ENCODE results near the gene PPP2R5C. TPM values are rescaled to one million over a fixed set of nuclear protein-coding genes. Genes with fewer than 3 reads are reported as not detected.

Gene PPP2R5C
- total RNA-seq, 1 experiment from 2014 or later = 80.3 TPM

GRCh38 chr14:101894365-101895081 is 133.0 kb downstream of the PPP2R5C start:
- TF ChIP-seq TCF7L2 (IDR thresholded peaks at IDR 0.05; ENCODE audit: low read depth, low read length) (no peak), REST (IDR thresholded peaks at IDR 0.05; ENCODE audit: insufficient read depth in 1 of 2, low read depth in 2 of 2, low read length in 1 of 2) (no peak), SIN3A (IDR thresholded peaks at IDR 0.05; ENCODE audit: borderline replicate concordance, insufficient read depth, low read depth, low read length) (no peak), POLR2AphosphoS5 (IDR thresholded peaks at IDR 0.05; ENCODE audit: low read depth, low read length) (no peak), CTCF (IDR thresholded peaks at IDR 0.05) (no peak)
- H3K4me1 ChIP-seq (ENCODE audit: control insufficient read depth, insufficient read depth, low read length) = no peaks in the 10 kb centered on the region
- ChIA-PET CTCF (no interaction called here), POLR2A (no interaction called here)
- no peak for ATAC-seq
- BruUV-seq (replicated peaks) = no TSS peak
- H3K9me3 ChIP-seq (ENCODE audit: control insufficient read depth, insufficient read depth, low read depth, low read length) = no peaks in the 10 kb centered on the region
- no peaks in the 10 kb centered on the region for H3K27me3 ChIP-seq (ENCODE audit: control insufficient read depth, insufficient read depth, low read length)
- in situ Hi-C loops (cut with HindIII; ENCODE audit: low pct_unique_long_range_greater_than_20kb, low sequenced_read_pairs) = no loop called here
- no peak overlapping the region for H3K4me3 ChIP-seq (ENCODE audit: low read depth in 2 of 2, low read length in 2 of 2)
- H3K36me3 ChIP-seq (ENCODE audit: control insufficient read depth, insufficient read depth, low read length) = peaks cover 9% of the 10 kb centered on the region; the same call in 1 of the 2 replicates
- intact Hi-C loops (cut with micrococcal nuclease; ENCODE audit: unreplicated experiment) = no loop called here
- no peak for DNase-seq (ENCODE audit: low read depth, low spot score)
- no peak overlapping the region for H3K27ac ChIP-seq (ENCODE audit: low read length)

GRCh38 chr14:101895256-101895655 is 133.7 kb downstream of the PPP2R5C start:
- H3K36me3 ChIP-seq (ENCODE audit: control insufficient read depth, insufficient read depth, low read length) = peaks cover 9% of the 10 kb centered on the region; the same call in 1 of the 2 replicates

GRCh38 chr14:101897326-101897725 is 135.8 kb downstream of the PPP2R5C start:
- in situ Hi-C loops (cut with HindIII; ENCODE audit: low pct_unique_long_range_greater_than_20kb, low sequenced_read_pairs) (no loop called here), intact Hi-C loops (cut with micrococcal nuclease; ENCODE audit: unreplicated experiment) (no loop called here)
- POLR2A ChIA-PET = no interaction called here
- no peak for DNase-seq (ENCODE audit: low read depth, low spot score)
- Histone ChIP-seq H3K4me3 (ENCODE audit: low read depth in 2 of 2, low read length in 2 of 2) (no peak overlapping the region), H3K9me3 (ENCODE audit: control insufficient read depth, insufficient read depth, low read depth, low read length) (no peaks in the 10 kb centered on the region), H3K4me1 (ENCODE audit: control insufficient read depth, insufficient read depth, low read length) (no peaks in the 10 kb centered on the region), H3K27ac (ENCODE audit: low read length) (no peak overlapping the region), H3K27me3 (ENCODE audit: control insufficient read depth, insufficient read depth, low read length) (no peaks in the 10 kb centered on the region), H3K36me3 (ENCODE audit: control insufficient read depth, insufficient read depth, low read length) (peaks cover 12% of the 10 kb centered on the region)
- BruUV-seq (replicated peaks) = no TSS peak
- TF ChIP-seq CTCF (IDR thresholded peaks at IDR 0.05) = no peak
- no peak for TF ChIP-seq SIN3A (IDR thresholded peaks at IDR 0.05; ENCODE audit: borderline replicate concordance, insufficient read depth, low read depth, low read length)
- TF ChIP-seq POLR2AphosphoS5 (IDR thresholded peaks at IDR 0.05; ENCODE audit: low read depth, low read length) = no peak
- TF ChIP-seq REST (IDR thresholded peaks at IDR 0.05; ENCODE audit: insufficient read depth in 1 of 2, low read depth in 2 of 2, low read length in 1 of 2) = no peak
- no peak for TF ChIP-seq TCF7L2 (IDR thresholded peaks at IDR 0.05; ENCODE audit: low read depth, low read length)
- CTCF ChIA-PET = interaction anchor here (0.6 kb wide), 1 partner anchor 126 kb away, joined by 6 read pairs; no protein-coding TSS in a partner anchor
- ATAC-seq = no peak

More at GRCh38 chr14:101895256-101895655, 133.7 kb downstream of the PPP2R5C start:
- POLR2A ChIA-PET = no interaction called here
- H3K4me1 ChIP-seq (ENCODE audit: control insufficient read depth, insufficient read depth, low read length) = no peaks in the 10 kb centered on the region
- ATAC-seq (no peak), DNase-seq (ENCODE audit: low read depth, low spot score) (no peak)
- no peaks in the 10 kb centered on the region for H3K9me3 ChIP-seq (ENCODE audit: control insufficient read depth, insufficient read depth, low read depth, low read length)
- no peaks in the 10 kb centered on the region for H3K27me3 ChIP-seq (ENCODE audit: control insufficient read depth, insufficient read depth, low read length)
- in situ Hi-C loops (cut with HindIII; ENCODE audit: low pct_unique_long_range_greater_than_20kb, low sequenced_read_pairs) = no loop called here
- TF ChIP-seq SIN3A (IDR thresholded peaks at IDR 0.05; ENCODE audit: borderline replicate concordance, insufficient read depth, low read depth, low read length) (no peak), POLR2AphosphoS5 (IDR thresholded peaks at IDR 0.05; ENCODE audit: low read depth, low read length) (no peak)
- intact Hi-C loops (cut with micrococcal nuclease; ENCODE audit: unreplicated experiment) = no loop called here
- no TSS peak for BruUV-seq (replicated peaks)
- H3K4me3 ChIP-seq (ENCODE audit: low read depth in 2 of 2, low read length in 2 of 2) = no peak overlapping the region
- H3K27ac ChIP-seq (ENCODE audit: low read length) = no peak overlapping the region
- CTCF ChIA-PET = no interaction called here
